IMR-90 (cell line): ENCODE data around the gene CWC22. TPM values are rescaled to one million over a fixed set of nuclear protein-coding genes. Genes with fewer than 3 reads are reported as not detected.

ENCODE experiments used
- ATAC-seq: fragments of 200-7000 bp; cut with Tn5 transposase; 2 replicates; pipeline ENCODE4 v1.9.1; 2020; ENCODE audit warnings: low read depth, mild to moderate bottlenecking, moderate library complexity
- BruUV-seq: library from RNA; stranded (reverse); fragments of 400-500 nt; replicated peaks from 2 replicates; lab custom pipeline; 2021; lab: Mats Ljungman, UMichigan
- CTCF ChIA-PET: fragments of 300-600 bp; formaldehyde crosslinking; extraction: SDS; loops from one replicate; lab custom pipeline; 2021; ENCODE audit warnings: antibody characterized with exemption; lab: Yijun Ruan, JAX
- POLR2A ChIA-PET: fragments of 300-600 bp; sonication (Branson Sonifier 250); formaldehyde crosslinking; loops from one replicate; lab custom pipeline; 2022; ENCODE audit warnings: antibody characterized with exemption; ENCODE audit not compliant: unreplicated experiment; lab: Charles Lee
- DNase-seq: peaks from one replicate; pipeline ENCODE4 v3.0.0; 2013
- H2AFZ ChIP-seq: replicated peaks from 2 replicates; pipeline ENCODE3; 2013; ENCODE audit warnings: low read length, mild to moderate bottlenecking; ENCODE audit not compliant: poor library complexity
- H2AK5ac ChIP-seq: 2 replicates; pipeline ENCODE4 v1.6.1; 2013; ENCODE audit warnings: low read depth, low read length, inconsistent platforms
- H2AK9ac ChIP-seq: replicated peaks from 2 replicates; pipeline ENCODE3; 2013; ENCODE audit warnings: mild to moderate bottlenecking, low read depth, low read length, moderate library complexity; ENCODE audit not compliant: poor library complexity
- H2BK120ac ChIP-seq: 2 replicates; pipeline ENCODE4 v1.6.1; 2013; ENCODE audit warnings: low read depth, low read length, inconsistent platforms
- H2BK15ac ChIP-seq: 3 replicates; pipeline ENCODE4 v1.6.1; 2013; ENCODE audit warnings: low read depth, low read length, inconsistent platforms
- H2BK20ac ChIP-seq: 2 replicates; pipeline ENCODE4 v1.6.1; 2013; ENCODE audit warnings: low read depth, mild to moderate bottlenecking, inconsistent platforms, low read length, moderate library complexity
- H2BK5ac ChIP-seq: 2 replicates; pipeline ENCODE4 v1.6.1; 2013; ENCODE audit warnings: mild to moderate bottlenecking, low read depth, low read length, inconsistent platforms; ENCODE audit not compliant: poor library complexity, severe bottlenecking
- H3K14ac ChIP-seq: replicated peaks from 2 replicates; pipeline ENCODE4 v1.6.1; 2013; ENCODE audit warnings: low read depth, low read length, inconsistent platforms
- H3K18ac ChIP-seq: 2 replicates; pipeline ENCODE4 v1.6.1; 2013; ENCODE audit warnings: low read depth, low read length, control low read depth
- H3K23ac ChIP-seq: 2 replicates; pipeline ENCODE4 v1.6.1; 2013; ENCODE audit warnings: low read depth, low read length, inconsistent platforms
- H3K27ac ChIP-seq: 2 replicates; pipeline ENCODE4 v1.5.1; 2013; ENCODE audit warnings: mild to moderate bottlenecking, control low read depth, low read length; ENCODE audit not compliant: insufficient read depth
- H3K27me3 ChIP-seq: 2 replicates; pipeline ENCODE4 v1.6.1; 2013; ENCODE audit warnings: low read length; ENCODE audit not compliant: control insufficient read depth, insufficient read depth
- H3K36me3 ChIP-seq: 2 replicates; pipeline ENCODE4 v1.6.1; 2013; ENCODE audit warnings: low read length, mixed read lengths; ENCODE audit not compliant: control insufficient read depth, insufficient read depth
- H3K4ac ChIP-seq: 2 replicates; pipeline ENCODE4 v1.6.1; 2013; ENCODE audit warnings: low read depth, low read length, inconsistent platforms
- H3K4me1 ChIP-seq: 2 replicates; pipeline ENCODE4 v1.6.1; 2013; ENCODE audit warnings: low read length, mixed read lengths; ENCODE audit not compliant: control insufficient read depth, insufficient read depth
- H3K4me2 ChIP-seq: 2 replicates; pipeline ENCODE4 v1.6.1; 2013; ENCODE audit warnings: low read depth, mild to moderate bottlenecking, control low read depth, low read length, moderate library complexity
- H3K4me3 ChIP-seq: 2 replicates; pipeline ENCODE4 v1.5.1; 2013; ENCODE audit warnings: low read depth, mild to moderate bottlenecking, control low read depth, low read length, moderate library complexity; ENCODE audit not compliant: insufficient read depth
- H3K56ac ChIP-seq: 2 replicates; pipeline ENCODE4 v1.6.1; 2013; ENCODE audit warnings: low read length, inconsistent platforms; ENCODE audit not compliant: insufficient read depth; ENCODE audit errors: extremely low read depth
- H3K79me1 ChIP-seq, 2 experiments: 2 replicates each; pipeline ENCODE4 v1.6.1; 2013; ENCODE audit warnings: low read length in 2 of 2, inconsistent platforms in 1 of 2, low read depth in 1 of 2
- H3K9ac ChIP-seq: 2 replicates; pipeline ENCODE4 v1.6.1; 2013; ENCODE audit warnings: low read depth, low read length, control low read depth
- H3K9me1 ChIP-seq: 2 replicates; pipeline ENCODE4 v1.6.1; 2013; ENCODE audit warnings: low read length, inconsistent platforms; ENCODE audit not compliant: insufficient read depth
- H3K9me3 ChIP-seq: 2 replicates; pipeline ENCODE4 v1.6.1; 2013; ENCODE audit warnings: low read length; ENCODE audit not compliant: control insufficient read depth, insufficient read depth
- H4K20me1 ChIP-seq: 2 replicates; pipeline ENCODE4 v1.6.1; 2013; ENCODE audit warnings: low read length, inconsistent platforms; ENCODE audit not compliant: insufficient read depth
- H4K5ac ChIP-seq: 2 replicates; pipeline ENCODE4 v1.6.1; 2013; ENCODE audit warnings: mild to moderate bottlenecking, low read depth, low read length, control low read depth
- H4K8ac ChIP-seq, 2 experiments: 2 replicates each; pipeline ENCODE4 v1.6.1; 2013; ENCODE audit warnings: low read depth in 2 of 2, low read length in 2 of 2, control low read depth in 1 of 2, inconsistent platforms in 1 of 2
- H4K91ac ChIP-seq: 2 replicates; pipeline ENCODE4 v1.6.1; 2013; ENCODE audit warnings: low read depth, low read length, inconsistent platforms; ENCODE audit not compliant: insufficient read depth
- CHD1 ChIP-seq: IDR thresholded peaks from 2 replicates; pipeline ENCODE4 v1.6.1; 2012; ENCODE audit warnings: low read depth, low read length, improper control_type of control experiment
- RFX5 ChIP-seq: IDR thresholded peaks from 2 replicates; pipeline ENCODE4 v1.8.0; 2012; ENCODE audit warnings: low read depth, mild to moderate bottlenecking, low read length, moderate library complexity
- WGBS, 2 experiments: methylation state at CpG; one replicate each; pipeline versions ENCODE4 v1.1.5 to v1.1.7; 2013; ENCODE audit warnings: missing lambda C conversion rate in 2 of 2; ENCODE audit not compliant: insufficient read length in 1 of 2; ENCODE audit errors: extremely low coverage in 2 of 2; 5-methylcytosine and 5-hydroxymethylcytosine counted together
- dilution Hi-C: fragments of 300-500 bp; cut with HindIII; formaldehyde crosslinking; loops from one replicate; pipeline ENCODE4 v1.14.3; 2018; ENCODE audit warnings: low sequenced_read_pairs; ENCODE audit not compliant: unreplicated experiment
- in situ Hi-C: fragments of 300-500 bp; cut with MboI; formaldehyde crosslinking; loops from 3 replicates; pipeline ENCODE4 v1.14.3; 2019; ENCODE audit warnings: low sequenced_read_pairs, inconsistent platforms, mixed read lengths
- intact Hi-C: fragments of 100-400 bp; cut with micrococcal nuclease; formaldehyde crosslinking; loops from 2 replicates; pipeline ENCODE4 v1.10.0; 2022
- polyA plus RNA-seq, 3 experiments: library from polyadenylated mRNA; depleted of rRNA; stranded (reverse); fragments of >200 nt; gene quantifications; 2 replicates each; pipeline ENCODE4 v1.2.3, GENCODE V29; 2012; ENCODE audit warnings: low replicate concordance in 1 of 3
- total RNA-seq: library from RNA; depleted of rRNA; stranded (reverse); fragments of >200 nt; gene quantifications from 2 replicates; pipeline ENCODE4 v1.2.3, GENCODE V29; 2012

Gene CWC22
- total and polyA plus RNA-seq, 2 of the 4 experiments (the other 2 are of a cell fraction), result 4.5 to 17.9 TPM

GRCh38 chr2:179925713-179926112, 81.4 kb downstream of the CWC22 start:
- Histone ChIP-seq H3K56ac (no peak overlapping the region), H3K36me3 (no peaks in the 10 kb centered on the region), H2AK5ac (no peak overlapping the region), H3K9me1 (no peaks in the 10 kb centered on the region), H3K4me2 (no peak overlapping the region), H4K20me1 (no peaks in the 10 kb centered on the region), H4K91ac (no peak overlapping the region), H3K18ac (no peak overlapping the region), H3K14ac (no peak overlapping the region), H3K4me1 (no peaks in the 10 kb centered on the region), H3K27ac (no peak overlapping the region), H3K27me3 (no peaks in the 10 kb centered on the region), H2BK15ac (no peak overlapping the region), H3K9me3 (no peaks in the 10 kb centered on the region), H2BK20ac (no peak overlapping the region), H3K23ac (no peak overlapping the region), H2AK9ac (no peak overlapping the region), H3K4me3 (no peak overlapping the region), H2BK120ac (no peak overlapping the region), H2AFZ (no peak overlapping the region), H3K9ac (no peak overlapping the region), H3K4ac (no peak overlapping the region), H2BK5ac (no peak overlapping the region), H3K79me1 (no peaks in the 10 kb centered on the region), H4K5ac (no peak overlapping the region), H4K8ac (no peak overlapping the region)
- no peak for TF ChIP-seq CHD1
- no peak for TF ChIP-seq RFX5
- ChIA-PET CTCF (interaction anchor here (1.1 kb wide), 1 partner anchor 15 kb away, joined by 3 read pairs; no protein-coding TSS in a partner anchor), POLR2A (no interaction called here)
- ATAC-seq (no peak), DNase-seq (no peak)
- WGBS, 2 experiments, result no CpG with 5 or more reads among the region's 2 CpGs
- in situ Hi-C loops (no loop called here), dilution Hi-C loops (no loop called here), intact Hi-C loops (no loop called here)
- no TSS peak for BruUV-seq
